WI38 (cell line): ENCODE data around the gene KCTD1.

Experiments
- H3K4me3 ChIP-seq: 2 replicates; pipeline ENCODE4 v1.5.1; 2011; ENCODE audit warnings: low read depth, mild to moderate bottlenecking, control low read depth, low read length
- CTCF ChIP-seq: IDR thresholded peaks from 2 replicates; pipeline ENCODE4 v1.5.1; 2012; ENCODE audit warnings: low read depth, mild to moderate bottlenecking, control low read depth, low read length

Gene KCTD1

GRCh38 chr18:26455639-26456038, 92.7 kb downstream of the KCTD1 start:
- H3K4me3 ChIP-seq, result no peak overlapping the region
- no peak for TF ChIP-seq CTCF

- TF ChIP-seq CTCF, result no peak
- no peak overlapping the region for H3K4me3 ChIP-seq
Measured at GRCh38 chr18:26454616-26455015, 93.7 kb downstream of the KCTD1 start.

- no peak for TF ChIP-seq CTCF
- no peak overlapping the region for H3K4me3 ChIP-seq
Measured at GRCh38 chr18:26454192-26454591, 94.2 kb downstream of the KCTD1 start.

- TF ChIP-seq CTCF, result no peak
- no peak overlapping the region for H3K4me3 ChIP-seq
Measured at GRCh38 chr18:26453386-26453901, 94.9 kb downstream of the KCTD1 start.

GRCh38 chr18:26450989-26451682, 97.2 kb downstream of the KCTD1 start:
- TF ChIP-seq CTCF, result no peak
- H3K4me3 ChIP-seq, result no peak overlapping the region

GRCh38 chr18:26448714-26449159, 99.6 kb downstream of the KCTD1 start:
- H3K4me3 ChIP-seq, result no peak overlapping the region
- TF ChIP-seq CTCF, result no peak

- no peak overlapping the region for H3K4me3 ChIP-seq
- no peak for TF ChIP-seq CTCF
Measured at GRCh38 chr18:26443853-26444252, 104.5 kb downstream of the KCTD1 start.
